ENCODE results near the gene TBC1D8. TPM values are rescaled to one million over a fixed set of nuclear protein-coding genes. Genes with fewer than 3 reads are reported as not detected.

The TBC1D8 gene
- total RNA-seq, 2 experiments from 2014 or later = 1.0 to 1.8 TPM

- Histone ChIP-seq H3K4me1 (ENCODE audit: insufficient read depth, low read length) (no peaks in the 10 kb centered on the region), H3K36me3 (ENCODE audit: insufficient read depth, low read length) (no peaks in the 10 kb centered on the region), H3K4me3 (ENCODE audit: low read length) (no peak overlapping the region), H3K9me3 (ENCODE audit: control insufficient read depth in 1 of 2, insufficient read depth in 1 of 2, low read length in 2 of 2) (no peaks in the 10 kb centered on the region), H3K27me3 (ENCODE audit: control insufficient read depth in 1 of 2, insufficient read depth in 2 of 2, low read length in 2 of 2) (no peaks in the 10 kb centered on the region), H3K27ac (ENCODE audit: low read depth in 1 of 2, low read length in 2 of 2) (no peak overlapping the region)
- ChIA-PET CTCF (no interaction called here), POLR2A (interaction anchor here (0.6 kb wide), 1 partner anchor 224 kb away, joined by 3 read pairs; no protein-coding TSS in a partner anchor)
- intact Hi-C loops (cut with DNase I, micrococcal nuclease) = no loop called here
- Mint-ChIP-seq H3K4me3 (no peak overlapping the region), H3K4me1 (ENCODE audit: low read depth) (no peaks in the 10 kb centered on the region), H3K27ac (no peak overlapping the region), H3K9me3 (no peaks in the 10 kb centered on the region), H3K27me3 (no peaks in the 10 kb centered on the region), H3K36me3 (ENCODE audit: low read depth) (no peaks in the 10 kb centered on the region)
- DNase-seq = no peak
- TF ChIP-seq, protein P1, sequence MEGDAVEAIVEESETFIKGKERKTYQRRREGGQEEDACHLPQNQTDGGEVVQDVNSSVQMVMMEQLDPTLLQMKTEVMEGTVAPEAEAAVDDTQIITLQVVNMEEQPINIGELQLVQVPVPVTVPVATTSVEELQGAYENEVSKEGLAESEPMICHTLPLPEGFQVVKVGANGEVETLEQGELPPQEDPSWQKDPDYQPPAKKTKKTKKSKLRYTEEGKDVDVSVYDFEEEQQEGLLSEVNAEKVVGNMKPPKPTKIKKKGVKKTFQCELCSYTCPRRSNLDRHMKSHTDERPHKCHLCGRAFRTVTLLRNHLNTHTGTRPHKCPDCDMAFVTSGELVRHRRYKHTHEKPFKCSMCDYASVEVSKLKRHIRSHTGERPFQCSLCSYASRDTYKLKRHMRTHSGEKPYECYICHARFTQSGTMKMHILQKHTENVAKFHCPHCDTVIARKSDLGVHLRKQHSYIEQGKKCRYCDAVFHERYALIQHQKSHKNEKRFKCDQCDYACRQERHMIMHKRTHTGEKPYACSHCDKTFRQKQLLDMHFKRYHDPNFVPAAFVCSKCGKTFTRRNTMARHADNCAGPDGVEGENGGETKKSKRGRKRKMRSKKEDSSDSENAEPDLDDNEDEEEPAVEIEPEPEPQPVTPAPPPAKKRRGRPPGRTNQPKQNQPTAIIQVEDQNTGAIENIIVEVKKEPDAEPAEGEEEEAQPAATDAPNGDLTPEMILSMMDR (IDR thresholded peaks at IDR 0.05) = no peak
- no peak for ATAC-seq (ENCODE audit: poor library complexity)
Measured at GRCh38 chr2:101064125-101064502, 87.1 kb downstream of the TBC1D8 start.

DNA sequence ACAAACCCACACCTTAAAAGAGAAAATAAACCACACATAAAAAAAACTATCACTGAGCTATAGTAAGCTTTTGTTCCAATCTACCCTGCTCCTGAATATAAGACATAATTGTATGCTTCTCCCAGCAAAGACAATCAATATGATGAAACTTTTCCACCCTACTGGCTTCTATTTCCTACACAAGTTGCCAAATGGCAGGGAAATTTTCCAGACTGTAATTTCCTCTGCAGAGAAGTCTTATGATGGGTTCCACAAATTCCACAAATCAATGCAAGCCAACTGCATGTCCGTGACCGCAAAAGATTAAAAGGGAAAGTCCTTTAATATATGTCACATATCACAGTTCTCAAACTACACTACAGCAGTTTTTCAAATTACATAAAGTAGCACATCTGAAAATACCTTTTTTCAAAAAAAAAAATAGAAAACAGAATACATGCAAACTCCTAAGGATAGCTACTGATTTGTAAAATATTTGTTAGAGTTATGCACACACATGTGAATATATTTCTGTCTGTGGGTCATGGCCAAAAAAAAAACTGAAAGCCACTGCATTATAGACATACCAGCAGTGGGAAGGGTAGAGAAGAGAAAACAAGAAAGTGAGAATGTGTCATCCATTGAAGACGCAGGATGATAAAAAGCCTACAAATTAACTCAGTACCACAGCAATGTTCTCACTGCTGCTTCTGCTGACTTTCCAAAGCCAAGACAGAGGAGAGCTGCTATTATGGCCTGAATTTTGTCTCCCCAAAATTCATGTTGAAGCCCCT is 87.6 kb downstream of the TBC1D8 start:
- no peak overlapping the region for H3K4me3 ChIP-seq (ENCODE audit: low read length)
- no peaks in the 10 kb centered on the region for H3K9me3 Mint-ChIP-seq
- H3K4me1 Mint-ChIP-seq (ENCODE audit: low read depth) = no peaks in the 10 kb centered on the region
- ChIA-PET POLR2A (interaction anchor here (0.6 kb wide), 1 partner anchor 223 kb away, joined by 3 read pairs; no protein-coding TSS in a partner anchor), CTCF (no interaction called here)
- H3K36me3 ChIP-seq (ENCODE audit: insufficient read depth, low read length) = no peaks in the 10 kb centered on the region
- no peaks in the 10 kb centered on the region for H3K36me3 Mint-ChIP-seq (ENCODE audit: low read depth)
- H3K4me1 ChIP-seq (ENCODE audit: insufficient read depth, low read length) = no peaks in the 10 kb centered on the region
- H3K27ac Mint-ChIP-seq = no peak overlapping the region
- no peak overlapping the region for H3K27ac ChIP-seq (ENCODE audit: low read depth in 1 of 2, low read length in 2 of 2)
- no peak overlapping the region for H3K4me3 Mint-ChIP-seq
- TF ChIP-seq, protein P1 (IDR thresholded peaks at IDR 0.05) = no peak
- no peak for ATAC-seq (ENCODE audit: poor library complexity)
- DNase-seq = no peak
- no peaks in the 10 kb centered on the region for H3K27me3 ChIP-seq (ENCODE audit: control insufficient read depth in 1 of 2, insufficient read depth in 2 of 2, low read length in 2 of 2)
- no peaks in the 10 kb centered on the region for H3K9me3 ChIP-seq (ENCODE audit: control insufficient read depth in 1 of 2, insufficient read depth in 1 of 2, low read length in 2 of 2)
- H3K27me3 Mint-ChIP-seq = no peaks in the 10 kb centered on the region
- intact Hi-C loops (cut with DNase I, micrococcal nuclease) = no loop called here

DNA sequence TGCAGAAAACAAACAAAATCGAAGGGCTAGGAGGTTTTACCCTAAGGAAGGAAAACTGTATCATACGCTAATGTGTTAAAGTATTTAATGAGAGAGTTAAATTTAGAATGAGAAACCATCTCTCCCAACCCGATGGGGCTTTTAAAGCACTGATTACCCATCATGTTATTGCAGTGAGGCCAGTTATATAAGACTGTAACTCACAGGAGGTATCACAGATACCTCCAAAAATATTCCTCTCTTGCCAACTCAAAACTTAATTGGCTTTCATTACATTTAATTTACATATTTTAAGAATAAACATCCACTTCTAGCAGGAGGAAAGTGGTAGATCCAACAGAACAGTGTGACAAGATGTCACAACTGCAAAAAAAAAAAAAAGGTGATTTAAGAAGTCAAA is 92.8 kb downstream of the TBC1D8 start:
- ChIA-PET CTCF (no interaction called here), POLR2A (no interaction called here)
- no peaks in the 10 kb centered on the region for H3K27me3 Mint-ChIP-seq
- Histone ChIP-seq H3K4me3 (ENCODE audit: low read length) (no peak overlapping the region), H3K36me3 (ENCODE audit: insufficient read depth, low read length) (no peaks in the 10 kb centered on the region), H3K27me3 (ENCODE audit: control insufficient read depth in 1 of 2, insufficient read depth in 2 of 2, low read length in 2 of 2) (no peaks in the 10 kb centered on the region), H3K9me3 (ENCODE audit: control insufficient read depth in 1 of 2, insufficient read depth in 1 of 2, low read length in 2 of 2) (no peaks in the 10 kb centered on the region), H3K27ac (ENCODE audit: low read depth in 1 of 2, low read length in 2 of 2) (no peak overlapping the region), H3K4me1 (ENCODE audit: insufficient read depth, low read length) (no peaks in the 10 kb centered on the region)
- DNase-seq (no peak), ATAC-seq (ENCODE audit: poor library complexity) (no peak)
- intact Hi-C loops (cut with DNase I, micrococcal nuclease) = no loop called here
- H3K9me3 Mint-ChIP-seq = no peaks in the 10 kb centered on the region
- H3K4me3 Mint-ChIP-seq = no peak overlapping the region
- no peaks in the 10 kb centered on the region for H3K36me3 Mint-ChIP-seq (ENCODE audit: low read depth)
- TF ChIP-seq, protein P1 (IDR thresholded peaks at IDR 0.05) = no peak
- H3K27ac Mint-ChIP-seq = no peak overlapping the region
- H3K4me1 Mint-ChIP-seq (ENCODE audit: low read depth) = no peaks in the 10 kb centered on the region
